HL-60/S4 (cell line): ENCODE data around the gene MUC5AC.

Experiments used
- in situ Hi-C: fragments of 300-500 bp; cut with MboI; formaldehyde crosslinking; loops from 2 replicates; pipeline ENCODE4 v1.14.3; 2022; ENCODE audit warnings: low sequenced_read_pairs

The MUC5AC gene

GRCh38 chr11:1120532-1121330, 37.0 kb upstream of the MUC5AC start:
- in situ Hi-C loops: no loop called here

GRCh38 chr11:1121331-1121812, 36.4 kb upstream of the MUC5AC start:
- in situ Hi-C loops: no loop called here

GRCh38 chr11:1121813-1122663, 35.7 kb upstream of the MUC5AC start:
- in situ Hi-C loops: no loop called here

DNA sequence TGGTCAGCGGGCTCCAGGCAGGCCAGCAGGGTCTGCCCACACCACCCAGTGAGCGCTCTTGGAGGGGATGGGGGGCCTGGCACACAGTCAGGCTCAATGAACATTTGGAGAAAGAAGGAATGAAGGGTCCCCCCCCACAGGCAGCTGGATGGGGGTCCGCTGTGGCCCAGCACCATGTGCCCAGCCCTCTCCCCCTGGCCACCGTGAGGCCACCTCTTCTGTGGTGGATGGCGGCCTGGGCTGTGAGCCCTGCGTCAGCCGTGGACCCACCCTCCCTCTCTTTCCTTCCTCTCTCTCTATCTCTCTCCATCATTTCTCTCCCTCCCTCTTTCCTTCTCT, 35.1 kb upstream of the MUC5AC start:
- in situ Hi-C loops: no loop called here

GRCh38 chr11:1123970-1124369, 33.8 kb upstream of the MUC5AC start:
- in situ Hi-C loops: no loop called here

GRCh38 chr11:1125803-1126202, 31.9 kb upstream of the MUC5AC start:
- in situ Hi-C loops: no loop called here

DNA sequence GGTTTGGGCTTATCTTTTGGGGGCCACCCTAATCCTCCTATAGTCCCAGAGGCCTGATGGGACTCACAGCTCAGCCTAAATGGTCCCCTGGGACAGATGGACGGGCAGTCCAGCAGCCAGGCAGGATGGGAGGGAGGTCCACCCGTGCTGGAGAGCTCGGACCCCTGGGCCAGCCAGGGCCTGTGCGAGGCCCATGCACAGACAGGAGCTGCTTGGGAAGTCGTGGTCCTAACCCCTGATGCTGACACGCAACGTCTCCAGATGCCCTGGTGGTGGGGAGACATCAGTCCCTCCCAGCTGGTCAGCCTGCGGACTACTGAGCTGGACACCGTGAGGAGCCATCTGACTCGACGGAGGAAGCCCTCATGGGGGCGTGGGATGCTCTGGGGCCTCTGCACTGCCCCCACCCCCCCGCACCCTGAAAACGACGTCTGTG, 31.2 kb upstream of the MUC5AC start:
- in situ Hi-C loops: no loop called here

DNA sequence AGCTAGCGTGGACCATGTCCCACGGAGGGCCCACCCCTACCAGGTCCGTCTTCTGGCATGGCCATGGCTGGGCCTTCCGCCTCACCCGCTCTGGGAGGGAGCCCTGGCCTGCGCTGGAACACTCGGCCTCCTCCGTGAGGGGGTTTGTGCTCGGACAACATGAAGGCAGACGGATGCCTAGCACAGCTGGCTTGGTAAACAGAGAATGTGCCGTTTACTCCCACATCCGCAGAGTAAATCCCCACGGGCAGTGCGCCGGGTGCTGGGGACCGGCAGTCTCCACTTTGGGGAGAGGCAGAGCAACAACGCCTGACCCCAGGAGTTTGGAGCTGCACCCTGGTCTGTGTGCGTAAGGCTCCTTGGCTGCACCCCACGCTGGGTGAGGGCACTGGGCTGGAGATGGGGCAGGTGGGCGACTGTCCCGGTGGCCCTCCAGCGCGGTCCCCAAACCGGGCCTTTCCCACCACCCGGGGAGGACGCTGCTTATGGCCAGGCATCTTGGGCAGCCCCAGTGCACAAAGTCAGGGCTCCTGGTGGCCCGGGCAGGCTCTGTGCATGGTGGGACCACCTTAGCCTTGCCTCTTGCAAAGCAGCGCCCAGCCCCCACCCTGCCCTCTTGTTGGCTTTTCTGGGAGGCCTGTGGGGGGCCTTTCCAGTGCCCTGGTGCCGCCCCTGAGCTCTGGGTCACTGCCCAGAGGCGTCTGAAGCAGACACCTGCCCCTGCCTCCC, 30.7 kb upstream of the MUC5AC start:
- in situ Hi-C loops: no loop called here

DNA sequence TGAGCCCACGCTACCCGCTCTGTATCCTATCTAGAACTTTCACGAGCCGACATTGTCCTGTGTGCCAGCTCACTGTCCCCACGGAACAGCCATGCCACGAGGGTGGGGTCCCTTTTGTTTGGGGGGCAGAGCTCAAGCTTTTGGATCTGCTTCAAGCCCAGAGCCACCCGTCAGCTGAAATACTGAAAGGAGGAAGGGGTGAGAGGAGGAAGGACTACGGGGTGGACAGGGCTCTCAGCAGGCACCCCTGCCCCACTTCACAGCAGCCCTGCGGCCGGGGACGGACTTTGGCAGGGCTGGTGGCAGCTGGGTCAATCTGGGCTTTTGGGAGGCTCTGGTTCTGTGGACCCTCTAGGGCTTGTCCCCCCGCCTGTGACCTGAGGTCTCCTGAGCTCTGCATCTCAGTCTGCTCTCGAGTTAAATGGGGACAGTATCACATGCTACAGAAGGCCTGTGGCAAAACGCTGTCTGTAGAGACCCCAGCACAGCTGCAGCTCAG, 30.0 kb upstream of the MUC5AC start:
- in situ Hi-C loops: no loop called here

DNA sequence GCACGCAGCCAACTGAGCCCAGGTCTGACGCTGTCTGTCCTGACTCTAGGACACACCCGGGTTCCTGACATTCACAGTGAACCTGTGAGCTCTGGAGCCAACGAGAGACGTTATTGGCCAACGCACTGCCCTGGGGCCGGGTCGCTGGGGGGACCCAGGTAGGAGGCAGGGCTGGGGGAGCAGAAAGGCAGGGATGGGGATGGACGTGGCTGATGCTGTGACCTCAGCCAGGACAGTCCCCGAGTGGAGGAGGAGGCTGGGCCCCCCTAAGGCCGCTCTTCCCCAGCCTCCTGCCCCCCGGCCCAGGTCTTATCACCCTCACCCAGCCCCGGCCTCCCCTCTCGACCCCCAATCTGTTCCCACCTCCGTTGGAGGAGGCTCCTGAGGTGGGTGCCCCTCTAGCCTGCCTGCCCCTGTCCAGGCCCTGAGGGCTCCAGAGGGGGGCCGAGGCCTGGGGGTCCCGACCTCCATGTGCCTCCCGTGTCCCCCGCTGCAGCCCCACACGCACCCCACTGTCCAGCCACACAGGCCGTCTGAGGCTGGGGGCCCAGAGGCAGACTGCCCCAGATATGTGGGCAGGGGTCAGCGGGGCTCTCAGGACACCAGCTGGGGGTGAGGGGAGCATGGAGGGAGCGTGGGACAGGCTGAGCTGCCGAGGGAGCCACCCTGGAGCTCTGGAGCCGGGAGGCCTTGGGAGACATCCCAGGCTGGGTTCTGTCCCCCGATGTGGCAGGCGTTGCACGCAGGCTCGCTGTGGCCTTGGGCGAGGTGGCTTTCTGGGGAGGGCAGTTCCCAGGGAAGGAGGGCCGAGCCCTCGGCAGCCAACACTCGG, 29.2 kb upstream of the MUC5AC start:
- in situ Hi-C loops: no loop called here

DNA sequence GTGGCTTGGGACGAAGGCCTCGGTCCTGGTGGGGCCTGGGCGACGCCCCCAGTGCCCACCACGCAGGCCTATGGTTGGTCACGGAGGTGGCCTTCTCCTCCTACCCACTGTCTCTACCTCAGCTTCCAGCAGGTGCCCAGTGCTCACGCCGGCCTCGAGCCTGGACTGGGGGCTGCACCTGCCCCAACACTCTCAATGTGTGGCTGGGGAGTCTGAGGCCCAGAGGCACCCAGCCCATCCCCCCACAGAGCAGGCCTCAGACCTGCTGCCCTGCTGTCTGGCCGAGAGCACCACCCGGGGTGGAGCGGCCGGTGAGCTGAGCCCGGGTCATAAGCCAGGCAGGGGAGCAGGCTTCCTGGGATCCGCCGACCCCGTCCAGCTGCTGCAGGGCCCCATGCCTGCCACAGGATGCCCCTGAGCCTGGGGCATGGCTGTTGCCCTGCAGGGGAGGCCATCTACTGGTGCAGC, 28.6 kb upstream of the MUC5AC start:
- in situ Hi-C loops: no loop called here

- in situ Hi-C loops: no loop called here
Observed at GRCh38 chr11:1129611-1130160, 28.1 kb upstream of the MUC5AC start.

GRCh38 chr11:1130276-1131032, 27.3 kb upstream of the MUC5AC start:
- in situ Hi-C loops: no loop called here

DNA sequence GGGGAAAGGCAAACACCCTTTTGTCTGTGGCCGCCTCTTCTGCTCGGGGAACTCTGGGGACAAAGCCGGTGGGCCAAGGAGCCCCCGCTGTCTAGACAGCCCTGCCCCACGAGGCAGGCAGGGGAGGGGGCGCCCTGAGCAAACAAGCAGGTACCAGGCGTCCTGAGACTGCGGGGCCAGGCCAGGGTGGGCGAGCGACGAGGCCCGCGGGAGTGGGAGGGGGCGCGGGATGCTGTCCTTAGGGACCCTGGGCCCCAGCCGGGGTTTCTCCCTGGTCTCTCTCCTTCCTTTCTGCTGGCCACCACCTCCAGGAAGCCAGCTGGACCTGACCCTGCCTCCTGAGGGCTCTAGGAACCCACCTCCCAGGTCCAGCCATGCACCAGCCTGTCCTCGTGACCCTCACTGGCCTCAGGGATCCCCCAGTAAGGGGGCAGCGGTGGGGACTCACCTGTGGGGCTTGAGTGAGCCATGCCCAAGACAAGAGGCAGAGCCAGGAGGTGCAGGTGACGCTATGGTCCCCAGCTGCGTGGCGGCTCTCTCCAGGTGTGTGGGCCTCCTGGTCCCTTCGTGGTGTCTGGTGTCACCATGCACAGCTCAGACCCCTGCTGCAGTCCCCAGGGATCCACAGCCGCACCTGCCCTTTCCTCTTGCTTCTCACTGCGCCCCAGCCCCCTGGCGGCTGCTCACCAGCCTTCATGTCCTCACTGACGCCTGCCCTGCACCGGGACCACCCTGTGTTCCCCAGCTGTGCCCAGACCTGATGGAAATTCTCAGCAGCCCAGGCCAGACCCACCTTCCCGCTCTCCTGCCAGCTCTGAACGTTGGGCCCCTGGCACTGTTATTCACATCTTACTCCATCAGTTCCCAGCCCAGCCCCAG, 26.5 kb upstream of the MUC5AC start:
- in situ Hi-C loops: no loop called here

GRCh38 chr11:1134848-1135445, 22.8 kb upstream of the MUC5AC start:
- in situ Hi-C loops: no loop called here

GRCh38 chr11:1138097-1138496, 19.7 kb upstream of the MUC5AC start:
- in situ Hi-C loops: no loop called here

- in situ Hi-C loops: no loop called here
Observed at GRCh38 chr11:1139441-1140083, 18.2 kb upstream of the MUC5AC start.
